Measurements from ENCODE around the gene RPS6KA1. TPM values are rescaled to one million over a fixed set of nuclear protein-coding genes. Genes with fewer than 3 reads are reported as not detected.
A peak's percentile ranks its signal among the peaks of the same experiment; 100 is the strongest.
"Not testable (repeated sequence)": the region's sequence is repeated elsewhere in the genome, so short reads cannot be mapped to it uniquely, and the experiment has no call there.

Gene RPS6KA1
- total and polyA plus RNA-seq, 2 donors from 2014 or later, result 39.5 to 58.1 TPM

DNA sequence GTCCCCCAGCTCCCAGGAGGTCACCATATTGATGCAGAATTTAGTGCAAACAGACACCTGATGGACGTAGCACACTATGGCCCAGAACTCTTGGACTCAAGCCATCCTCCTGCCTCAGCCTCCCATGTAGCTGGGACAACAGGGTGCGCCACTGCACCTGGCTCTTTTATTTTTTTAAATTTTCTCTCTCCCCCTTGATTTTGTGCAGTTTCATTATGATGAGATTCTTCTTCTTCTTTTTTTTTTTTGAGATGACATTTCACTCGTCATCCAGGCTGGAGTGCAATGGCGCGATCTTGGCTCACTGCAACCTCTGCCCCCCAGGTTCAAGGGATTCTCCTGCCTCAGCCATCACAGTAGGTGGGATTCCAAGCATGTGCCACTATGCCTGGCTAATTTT lies 63.8 kb downstream of the RPS6KA1 start:
- H3K4me3 ChIP-seq (ENCODE audit: low read length in 3 of 3), result no peak overlapping the region
- no peak overlapping the region for H3K9ac ChIP-seq (ENCODE audit: low read length in 3 of 3)
- H3K9me3 ChIP-seq (ENCODE audit: control insufficient read depth in 2 of 3, insufficient read depth in 1 of 3, low read length in 3 of 3), result no peaks in the 10 kb centered on the region
- DNase-seq (no peak), FAIRE-seq (no peak)
- TF ChIP-seq, protein P1, sequence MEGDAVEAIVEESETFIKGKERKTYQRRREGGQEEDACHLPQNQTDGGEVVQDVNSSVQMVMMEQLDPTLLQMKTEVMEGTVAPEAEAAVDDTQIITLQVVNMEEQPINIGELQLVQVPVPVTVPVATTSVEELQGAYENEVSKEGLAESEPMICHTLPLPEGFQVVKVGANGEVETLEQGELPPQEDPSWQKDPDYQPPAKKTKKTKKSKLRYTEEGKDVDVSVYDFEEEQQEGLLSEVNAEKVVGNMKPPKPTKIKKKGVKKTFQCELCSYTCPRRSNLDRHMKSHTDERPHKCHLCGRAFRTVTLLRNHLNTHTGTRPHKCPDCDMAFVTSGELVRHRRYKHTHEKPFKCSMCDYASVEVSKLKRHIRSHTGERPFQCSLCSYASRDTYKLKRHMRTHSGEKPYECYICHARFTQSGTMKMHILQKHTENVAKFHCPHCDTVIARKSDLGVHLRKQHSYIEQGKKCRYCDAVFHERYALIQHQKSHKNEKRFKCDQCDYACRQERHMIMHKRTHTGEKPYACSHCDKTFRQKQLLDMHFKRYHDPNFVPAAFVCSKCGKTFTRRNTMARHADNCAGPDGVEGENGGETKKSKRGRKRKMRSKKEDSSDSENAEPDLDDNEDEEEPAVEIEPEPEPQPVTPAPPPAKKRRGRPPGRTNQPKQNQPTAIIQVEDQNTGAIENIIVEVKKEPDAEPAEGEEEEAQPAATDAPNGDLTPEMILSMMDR (IDR thresholded peaks at IDR 0.05; ENCODE audit: borderline replicate concordance, extremely low read depth, insufficient read depth), result no peak
- intact Hi-C loops (cut with DNase I), result no loop called here
- H3K27ac ChIP-seq (ENCODE audit: low read depth in 2 of 2, low read length in 2 of 2), result no peak overlapping the region
- no peaks in the 10 kb centered on the region for H3K36me3 ChIP-seq (ENCODE audit: control insufficient read depth in 2 of 3, insufficient read depth in 3 of 3, low read length in 3 of 3)
- H3K4me1 ChIP-seq (ENCODE audit: control insufficient read depth in 2 of 3, insufficient read depth in 2 of 3, low read depth in 1 of 3, low read length in 3 of 3), result no peaks in the 10 kb centered on the region
- no peaks in the 10 kb centered on the region for H3K27me3 ChIP-seq (ENCODE audit: control insufficient read depth, insufficient read depth, low read length)

DNA sequence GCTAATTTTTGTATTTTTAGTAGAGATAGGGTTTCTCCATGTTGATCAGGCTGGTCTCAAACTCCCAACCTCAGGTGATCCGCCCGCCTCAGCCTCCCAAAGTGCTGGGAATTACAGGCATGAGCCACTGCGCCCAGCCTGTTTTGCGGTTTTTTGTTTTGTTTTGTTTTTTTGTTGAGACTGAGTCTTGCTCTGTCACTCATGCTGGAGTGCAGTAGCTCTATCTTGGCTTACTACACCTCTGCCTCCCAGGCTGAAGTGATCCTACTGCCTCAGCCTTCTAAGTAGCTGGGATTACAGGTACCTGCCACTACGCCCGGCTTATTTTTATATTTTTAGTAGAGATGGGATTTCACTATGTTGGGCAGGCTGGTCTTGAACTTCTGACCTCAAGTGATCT lies 65.0 kb downstream of the RPS6KA1 start:
- H3K36me3 ChIP-seq (ENCODE audit: control insufficient read depth in 2 of 3, insufficient read depth in 3 of 3, low read length in 3 of 3); H3K4me1 ChIP-seq (ENCODE audit: control insufficient read depth in 2 of 3, insufficient read depth in 2 of 3, low read depth in 1 of 3, low read length in 3 of 3); H3K4me3 ChIP-seq (ENCODE audit: low read length in 3 of 3); H3K9me3 ChIP-seq (ENCODE audit: control insufficient read depth in 2 of 3, insufficient read depth in 1 of 3, low read length in 3 of 3); H3K27me3 ChIP-seq (ENCODE audit: control insufficient read depth, insufficient read depth, low read length); FAIRE-seq; H3K27ac ChIP-seq (ENCODE audit: low read depth in 2 of 2, low read length in 2 of 2); H3K9ac ChIP-seq (ENCODE audit: low read length in 3 of 3); intact Hi-C loops (cut with DNase I); DNase-seq: not testable (repeated sequence)

DNA sequence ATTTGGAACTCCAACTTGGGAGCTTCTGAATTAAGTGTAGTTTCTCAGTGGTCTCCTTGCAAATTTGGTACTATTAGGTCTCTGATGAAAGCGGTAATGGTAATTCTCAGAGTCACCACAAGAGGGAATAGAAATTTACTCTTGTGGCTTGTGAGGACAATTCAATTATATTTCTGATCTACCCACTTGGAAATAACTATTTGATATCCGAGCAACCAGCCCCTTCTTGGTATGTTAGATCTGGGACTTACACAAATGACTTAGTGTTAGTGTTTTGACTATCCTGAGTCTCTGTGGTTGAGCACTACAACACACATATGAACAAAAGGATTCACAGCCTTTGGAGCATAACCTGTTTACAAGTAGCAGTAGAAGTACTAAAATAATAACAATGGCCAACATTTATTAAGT lies 68.1 kb downstream of the RPS6KA1 start:
- FAIRE-seq (peak; percentile 68), DNase-seq (peak in 2 of 5 donors; percentile 77 to 79)
- H3K4me1 ChIP-seq (ENCODE audit: control insufficient read depth in 2 of 3, insufficient read depth in 2 of 3, low read depth in 1 of 3, low read length in 3 of 3), result no peaks in the 10 kb centered on the region
- no peaks in the 10 kb centered on the region for H3K9me3 ChIP-seq (ENCODE audit: control insufficient read depth in 2 of 3, insufficient read depth in 1 of 3, low read length in 3 of 3)
- intact Hi-C loops (cut with DNase I), result no loop called here
- H3K9ac ChIP-seq (ENCODE audit: low read length in 3 of 3), result no peak overlapping the region
- H3K27me3 ChIP-seq (ENCODE audit: control insufficient read depth, insufficient read depth, low read length), result no peaks in the 10 kb centered on the region
- H3K4me3 ChIP-seq (ENCODE audit: low read length in 3 of 3), result no peak overlapping the region
- no peaks in the 10 kb centered on the region for H3K36me3 ChIP-seq (ENCODE audit: control insufficient read depth in 2 of 3, insufficient read depth in 3 of 3, low read length in 3 of 3)
- H3K27ac ChIP-seq (ENCODE audit: low read depth in 2 of 2, low read length in 2 of 2), result no peak overlapping the region
- TF ChIP-seq, protein P1 (IDR thresholded peaks at IDR 0.05; ENCODE audit: borderline replicate concordance, extremely low read depth, insufficient read depth), result peak; percentile 71

DNA sequence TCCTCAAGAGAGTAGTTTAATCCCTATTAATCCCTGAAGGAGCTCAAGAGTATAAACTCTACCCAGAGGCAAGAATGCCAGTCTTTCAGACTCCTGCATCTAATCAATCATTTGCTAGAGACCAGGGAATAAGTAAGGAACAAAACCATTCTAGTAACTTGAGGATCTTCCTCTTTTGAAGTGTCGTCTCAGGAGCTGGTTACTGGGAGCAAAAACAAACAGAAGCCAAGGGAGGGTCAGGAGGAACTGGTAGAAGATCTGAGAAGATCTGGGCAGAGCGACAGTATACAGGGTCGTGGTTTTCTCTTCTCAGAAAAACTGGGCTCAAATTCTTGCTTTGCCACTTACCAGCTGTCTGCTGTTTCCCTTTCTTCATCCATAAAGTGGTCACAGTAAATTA lies 69.3 kb downstream of the RPS6KA1 start:
- TF ChIP-seq, protein P1 (IDR thresholded peaks at IDR 0.05; ENCODE audit: borderline replicate concordance, extremely low read depth, insufficient read depth), result no peak

More for the DNA sequence above, 69.3 kb downstream of the RPS6KA1 start:
- FAIRE-seq (no peak), DNase-seq (peak in 2 of 5 donors; percentile 30 to 38)
- Histone ChIP-seq H3K36me3 (ENCODE audit: control insufficient read depth in 2 of 3, insufficient read depth in 3 of 3, low read length in 3 of 3) (no peaks in the 10 kb centered on the region), H3K9ac (ENCODE audit: low read length in 3 of 3) (no peak overlapping the region), H3K27me3 (ENCODE audit: control insufficient read depth, insufficient read depth, low read length) (no peaks in the 10 kb centered on the region), H3K4me3 (ENCODE audit: low read length in 3 of 3) (no peak overlapping the region), H3K9me3 (ENCODE audit: control insufficient read depth in 2 of 3, insufficient read depth in 1 of 3, low read length in 3 of 3) (no peaks in the 10 kb centered on the region), H3K4me1 (ENCODE audit: control insufficient read depth in 2 of 3, insufficient read depth in 2 of 3, low read depth in 1 of 3, low read length in 3 of 3) (no peaks in the 10 kb centered on the region), H3K27ac (ENCODE audit: low read depth in 2 of 2, low read length in 2 of 2) (no peak overlapping the region)
- intact Hi-C loops (cut with DNase I), result no loop called here
